B cell (primary cell): Measurements from ENCODE around the gene FRZB. TPM values are rescaled to one million over a fixed set of nuclear protein-coding genes. Genes with fewer than 3 reads are reported as not detected.

ENCODE experiments used
- ATAC-seq: fragments of 200-7000 bp; cut with Tn5 transposase; one replicate; pipeline ENCODE4 v1.10.0; 2021; ENCODE audit warnings: low read depth, mild to moderate bottlenecking, moderate number of reproducible peaks, moderate library complexity
- CTCF ChIA-PET: fragments of 350-600 bp; sonication (Branson Sonifier 250); formaldehyde crosslinking; loops from one replicate; lab custom pipeline; 2021; ENCODE audit warnings: antibody characterized with exemption, inconsistent platforms; lab: Charles Lee
- POLR2A ChIA-PET: fragments of 350-600 bp; sonication (Branson Sonifier 250); formaldehyde crosslinking; loops from one replicate; lab custom pipeline; 2021; ENCODE audit warnings: antibody characterized with exemption; lab: Charles Lee
- DNase-seq: peaks from one replicate; pipeline ENCODE4 v3.0.0; 2013
- H2AFZ ChIP-seq: 2 replicates; pipeline ENCODE4 v1.6.1; 2012; ENCODE audit warnings: mild to moderate bottlenecking, low read depth, low read length; ENCODE audit not compliant: insufficient read depth, poor library complexity, severe bottlenecking
- H3K27ac ChIP-seq, 2 donors: 1 replicate in 1 of 2; 2 replicates in 1 of 2; pipeline ENCODE4 v1.5.1; 2012 to 2013; ENCODE audit warnings: low read length in 2 of 2, mild to moderate bottlenecking in 2 of 2, moderate library complexity in 1 of 2
- H3K27me3 ChIP-seq, 4 experiments: fragments of 200-600 bp in 1 of 4; sonication (generic) in 1 of 4; replicated peaks in 1 of 4; 1 replicate in 2 of 4; 2 replicates in 2 of 4; pipeline versions ENCODE4 v1.6.1 to v1.7.0; 2013 to 2016; ENCODE audit warnings: low read length in 3 of 4, mild to moderate bottlenecking in 2 of 4, mixed read lengths in 1 of 4, moderate library complexity in 1 of 4; ENCODE audit not compliant: insufficient read depth in 4 of 4, control insufficient read depth in 3 of 4; ENCODE audit errors: control extremely low read depth in 1 of 4
- H3K36me3 ChIP-seq, 2 experiments: replicated peaks in 1 of 2; 1 replicate in 1 of 2; 2 replicates in 1 of 2; pipeline versions ENCODE4 v1.6.1 to v1.7.1; 2013; ENCODE audit warnings: low read length in 1 of 2; ENCODE audit not compliant: insufficient read depth in 2 of 2, control insufficient read depth in 1 of 2; ENCODE audit errors: control extremely low read depth in 1 of 2, extremely low read depth in 1 of 2
- H3K4me1 ChIP-seq, 2 donors: fragments of 200-600 bp in 1 of 2; sonication (generic) in 1 of 2; 1 replicate in 1 of 2; 2 replicates in 1 of 2; pipeline versions ENCODE4 v1.5.1 to v1.6.1; 2013 to 2017; ENCODE audit warnings: low read length in 2 of 2; ENCODE audit not compliant: control insufficient read depth in 2 of 2, insufficient read depth in 2 of 2
- H3K4me2 ChIP-seq: replicated peaks from 2 replicates; pipeline ENCODE3; 2012; ENCODE audit warnings: mild to moderate bottlenecking, low read depth, low read length; ENCODE audit not compliant: poor library complexity, severe bottlenecking
- H3K4me3 ChIP-seq, 5 experiments: fragments of 200-600 bp in 1 of 5; sonication (generic) in 1 of 5; 1 replicate in 3 of 5; 2 replicates in 2 of 5; pipeline versions ENCODE4 v1.5.1 to v1.7.0; 2011 to 2016; ENCODE audit warnings: low read length in 4 of 5, mild to moderate bottlenecking in 4 of 5, low read depth in 2 of 5, control low read depth in 1 of 5, moderate library complexity in 1 of 5; ENCODE audit not compliant: insufficient read depth in 1 of 5; ENCODE audit errors: control extremely low read depth in 1 of 5, extremely low read depth in 1 of 5
- H3K79me2 ChIP-seq: fragments of 200-600 bp; sonication (generic); one replicate; pipeline ENCODE4 v1.6.0; 2016; ENCODE audit warnings: low read length; ENCODE audit not compliant: control insufficient read depth, insufficient read depth
- H3K9ac ChIP-seq: fragments of 200-600 bp; sonication (generic); 2 replicates; pipeline ENCODE4 v1.6.1; 2017; ENCODE audit warnings: mild to moderate bottlenecking, low read length, moderate library complexity
- H3K9me3 ChIP-seq, 3 donors: one replicate each; pipeline versions ENCODE4 v1.6.1 to v1.7.1; 2013; ENCODE audit warnings: low read length in 2 of 3; ENCODE audit not compliant: control insufficient read depth in 2 of 3, insufficient read depth in 1 of 3; ENCODE audit errors: control extremely low read depth in 1 of 3
- H4K20me1 ChIP-seq: 2 replicates; pipeline ENCODE4 v1.6.0; 2012; ENCODE audit warnings: mild to moderate bottlenecking, low read length; ENCODE audit not compliant: insufficient read depth, control insufficient read depth, poor library complexity, severe bottlenecking
- H3K27ac Mint-ChIP-seq: one replicate; pipeline ENCODE4 v1.8.0; 2021; ENCODE audit warnings: mixed read lengths
- H3K27me3 Mint-ChIP-seq: one replicate; pipeline ENCODE4 v1.8.0; 2021; ENCODE audit warnings: mixed read lengths
- H3K4me1 Mint-ChIP-seq: one replicate; pipeline ENCODE4 v1.8.0; 2021; ENCODE audit warnings: mixed read lengths
- H3K4me3 Mint-ChIP-seq: one replicate; pipeline ENCODE4 v1.8.0; 2021; ENCODE audit warnings: mixed read lengths
- H3K9me3 Mint-ChIP-seq: one replicate; pipeline ENCODE4 v1.8.0; 2022; ENCODE audit warnings: mixed read lengths; ENCODE audit not compliant: insufficient read depth
- CTCF ChIP-seq: fragments of 200-600 bp; IDR thresholded peaks from one replicate; pipeline ENCODE4 v1.8.0; 2022; ENCODE audit warnings: antibody characterized with exemption, mild to moderate bottlenecking
- EZH2 ChIP-seq: IDR thresholded peaks from 2 replicates; pipeline ENCODE4 v1.6.1; 2012; ENCODE audit warnings: borderline replicate concordance, low read depth, mild to moderate bottlenecking, moderate library complexity, low read length; ENCODE audit not compliant: insufficient read depth, poor library complexity, severe bottlenecking
- WGBS: methylation state at CpG from one replicate; pipeline ENCODE4 v1.1.5; 2013; ENCODE audit warnings: missing lambda C conversion rate; ENCODE audit not compliant: insufficient coverage; 5-methylcytosine and 5-hydroxymethylcytosine counted together
- intact Hi-C: fragments of 100-400 bp; cut with micrococcal nuclease; formaldehyde crosslinking; loops from one replicate; pipeline ENCODE4 v1.10.0; 2022
- polyA plus RNA-seq: library from polyadenylated mRNA; depleted of rRNA; stranded (reverse); fragments of >200 nt; gene quantifications from 2 replicates; pipeline ENCODE4 v1.2.3, GENCODE V29; 2012
- total RNA-seq, 2 donors: library from RNA; stranded (reverse); fragments of 120-200 nt in 1 of 2; gene quantifications; 1 replicate in 1 of 2; 2 replicates in 1 of 2; pipeline versions ENCODE4 v1.2.3 to v1.2.4, GENCODE V29; 2013 to 2022

Gene FRZB
- total and polyA plus RNA-seq, 2 donors (not counting 1 experiment from before 2014, with no cell fraction given): 0.27 TPM; not detected in 1

- H4K20me1 ChIP-seq: no peaks in the 10 kb centered on the region
- DNase-seq (no peak), ATAC-seq (no peak)
- H3K9ac ChIP-seq: no peak overlapping the region
- CTCF ChIA-PET: no interaction called here
- peaks cover 0 to 4% (median 2%) of the 10 kb centered on the region in 4 experiments for H3K27me3 ChIP-seq
- no CpG with 5 or more reads among the region's 2 CpGs for WGBS
- no peak overlapping the region for H3K4me3 Mint-ChIP-seq
- H3K9me3 Mint-ChIP-seq: no peaks in the 10 kb centered on the region
- peaks cover 28% of the 10 kb centered on the region for H3K27me3 Mint-ChIP-seq
- no peak overlapping the region for H3K4me3 ChIP-seq
- no peaks in the 10 kb centered on the region for H3K79me2 ChIP-seq
- intact Hi-C loops: no loop called here
- H3K4me1 Mint-ChIP-seq: no peaks in the 10 kb centered on the region
- H2AFZ ChIP-seq: no peak overlapping the region
- no peaks in the 10 kb centered on the region for H3K4me1 ChIP-seq
- H3K4me2 ChIP-seq: no peak overlapping the region
- H3K36me3 ChIP-seq: no peaks in the 10 kb centered on the region
- no peak overlapping the region for H3K27ac ChIP-seq
- POLR2A ChIA-PET: no interaction called here
- no peak overlapping the region for H3K27ac Mint-ChIP-seq
- no peaks in the 10 kb centered on the region for H3K9me3 ChIP-seq
- TF ChIP-seq EZH2 (no peak), CTCF (no peak)
These were observed 43.7 kb downstream of the FRZB start for GRCh38 chr2:182822733-182823132.

- ATAC-seq: no peak
- ChIA-PET CTCF (no interaction called here), POLR2A (no interaction called here)
- H3K9me3 Mint-ChIP-seq: no peaks in the 10 kb centered on the region
- WGBS: no CpG with 5 or more reads among the region's 2 CpGs
- peaks cover 26% of the 10 kb centered on the region for H3K27me3 Mint-ChIP-seq
- Histone ChIP-seq H3K27ac (no peak overlapping the region), H3K4me1 (no peaks in the 10 kb centered on the region), H3K27me3 (peaks cover 0 to 4% (median 2%) of the 10 kb centered on the region in 4 experiments), H3K36me3 (no peaks in the 10 kb centered on the region), H3K4me3 (no peak overlapping the region), H3K9ac (no peak overlapping the region), H3K4me2 (no peak overlapping the region), H4K20me1 (no peaks in the 10 kb centered on the region), H3K9me3 (no peaks in the 10 kb centered on the region), H3K79me2 (no peaks in the 10 kb centered on the region), H2AFZ (no peak overlapping the region)
- TF ChIP-seq EZH2 (no peak), CTCF (no peak)
- H3K27ac Mint-ChIP-seq: no peak overlapping the region
- intact Hi-C loops: no loop called here
- H3K4me1 Mint-ChIP-seq: no peaks in the 10 kb centered on the region
- no peak for DNase-seq
- no peak overlapping the region for H3K4me3 Mint-ChIP-seq
These were observed 45.3 kb downstream of the FRZB start for GRCh38 chr2:182821182-182821581.
